OCI-LY7 (cell line): ENCODE data around the gene SEMA6B.

Experiments
- CTCF ChIP-seq: fragments of 200-600 bp; sonication (generic); conservative IDR thresholded peaks from 2 replicates; pipeline ENCODE4 v1.5.1; 2014; ENCODE audit warnings: mild to moderate bottlenecking, antibody characterized with exemption, low read length, moderate library complexity, mixed read lengths
- EZH2phosphoT487 ChIP-seq: fragments of 200-600 bp; sonication (generic); IDR thresholded peaks from 2 replicates; pipeline ENCODE4 v1.6.1; 2018; ENCODE audit warnings: low read depth, borderline replicate concordance, mild to moderate bottlenecking, mixed run types, antibody characterized with exemption, low read length, moderate library complexity, mixed read lengths

DNA sequence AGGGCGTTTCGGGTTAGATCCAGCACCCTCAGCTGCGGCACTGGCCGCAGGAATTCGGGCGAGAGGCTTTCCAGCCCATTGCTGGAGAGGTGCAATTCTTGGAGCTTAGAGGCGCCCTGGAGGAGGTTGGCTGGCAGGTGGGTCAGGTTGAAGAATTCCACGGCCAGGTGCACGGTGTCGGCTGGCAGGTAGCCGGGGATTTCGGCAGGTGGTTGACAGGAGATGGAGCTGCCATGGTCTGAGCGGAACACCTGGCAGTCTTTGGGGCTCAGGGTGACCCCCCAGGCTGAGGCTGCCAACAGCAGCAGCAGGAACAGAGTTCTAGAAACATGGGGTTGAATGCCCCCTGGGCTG, 20.9 kb downstream of the SEMA6B start:
- TF ChIP-seq CTCF (no peak), EZH2phosphoT487 (no peak)
